ENCODE results near the gene SPTSSA.

Gene SPTSSA, protein sequence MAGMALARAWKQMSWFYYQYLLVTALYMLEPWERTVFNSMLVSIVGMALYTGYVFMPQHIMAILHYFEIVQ

DNA sequence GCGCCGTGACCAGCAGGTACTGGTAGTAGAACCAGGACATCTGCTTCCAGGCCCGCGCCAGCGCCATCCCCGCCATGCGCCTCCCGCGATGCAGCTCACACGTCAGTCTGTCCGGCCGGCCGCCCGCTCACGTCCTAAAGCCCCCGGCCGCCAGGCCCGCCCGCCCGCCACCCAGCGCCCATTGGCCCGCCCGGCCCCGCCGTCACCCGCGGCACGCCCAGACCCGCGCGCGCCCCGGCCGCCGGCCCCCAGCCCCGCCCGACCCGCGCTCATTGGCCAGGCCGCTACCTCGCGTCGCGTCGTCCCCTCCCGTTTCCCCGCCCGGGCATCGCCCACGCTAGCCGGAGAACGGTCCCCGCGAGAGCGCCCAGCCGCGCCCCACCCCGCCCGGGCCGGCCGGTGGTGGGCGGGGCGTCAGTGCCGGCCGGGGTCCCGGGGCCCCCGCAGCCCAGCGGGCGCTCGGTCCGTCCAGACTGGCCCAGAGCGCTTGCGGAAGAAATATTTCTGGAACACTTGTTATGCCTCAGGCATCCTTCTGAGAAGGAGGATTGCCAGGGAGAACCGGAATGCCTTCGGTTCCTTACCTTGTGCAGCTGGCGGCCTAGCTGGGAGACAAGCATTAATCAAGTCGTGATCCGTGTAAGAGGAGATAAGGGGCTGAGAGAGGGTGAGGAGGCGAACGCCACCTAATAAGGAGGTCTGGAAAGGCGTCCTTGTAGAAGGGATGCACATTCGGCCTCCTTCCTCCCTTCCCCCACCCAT lies at the start of gene SPTSSA:
SPTSSA (minus strand) TSS at position 109 of the 762 bp plus-strand sequence; CDS start at position 76, 33 bp downstream.
- ChIA-PET POLR2A (interaction anchor here (1.0 to 1.2 kb wide), 2 partner anchors 17 to 248 kb away, joined by 3 read pairs; no protein-coding TSS in a partner anchor), CTCF (interaction anchor here (0.7 kb wide), 2 partner anchors 205 to 1555 kb away, joined by 3 read pairs; no protein-coding TSS in a partner anchor)
- 0 out of 2 replicates have a peak, but pooled peaks have one; percentile 6 for TF ChIP-seq SP2 (tag by site-specific recombination; IDR thresholded peaks at IDR 0.05)
- TF ChIP-seq SP7 (tag by site-specific recombination; IDR thresholded peaks at IDR 0.05) = peak; percentile 65
- TF ChIP-seq ZBTB48 (tag by site-specific recombination; IDR thresholded peaks at IDR 0.05) = peak; percentile 74; the same call in 1 of the 2 replicates
- no peak for TF ChIP-seq SALL2 (tag by site-specific recombination; IDR thresholded peaks at IDR 0.05; ENCODE audit: borderline replicate concordance)
- peak; percentile 44 for TF ChIP-seq KLF8 (tag by site-specific recombination; IDR thresholded peaks at IDR 0.05)
- peak; percentile 72; the same call in 1 of the 2 replicates for TF ChIP-seq ZEB2 (tag by site-specific recombination; IDR thresholded peaks at IDR 0.05)
- TF ChIP-seq ZNF529 (tag by site-specific recombination; IDR thresholded peaks at IDR 0.05; ENCODE audit: insufficient replicate concordance) = no peak
- TF ChIP-seq ZBTB17 (tag by site-specific recombination; IDR thresholded peaks at IDR 0.05) = peak; percentile 49; the same call in 1 of the 2 replicates
- TF ChIP-seq ZBTB26 (tag by site-specific recombination; optimal IDR thresholded peaks at IDR 0.05) = peak; percentile 80
- no peak for TF ChIP-seq AEBP2 (tag by site-specific recombination; IDR thresholded peaks at IDR 0.05; ENCODE audit: borderline replicate concordance)
- TF ChIP-seq INSM2 (tag by site-specific recombination; IDR thresholded peaks at IDR 0.05) = peak; percentile 47; the same call in 1 of the 2 replicates
- TF ChIP-seq ZNF658 (tag by site-specific recombination; IDR thresholded peaks at IDR 0.05) = no peak
- TF ChIP-seq ZSCAN23 (tag by site-specific recombination; IDR thresholded peaks at IDR 0.05) = 0 out of 2 replicates have a peak, but pooled peaks have one; percentile 30
- peak; percentile 32; the same call in 1 of the 2 replicates for TF ChIP-seq SP3 (tag by site-specific recombination; IDR thresholded peaks at IDR 0.05)
- TF ChIP-seq KLF1 (tag by site-specific recombination; IDR thresholded peaks at IDR 0.05) = 0 out of 2 replicates have a peak, but pooled peaks have one; percentile 21
- peak; percentile 64; the same call in 1 of the 2 replicates for TF ChIP-seq ZXDB (tag by site-specific recombination; IDR thresholded peaks at IDR 0.05)
- TF ChIP-seq ZNF426 (tag by site-specific recombination; IDR thresholded peaks at IDR 0.05) = no peak
- peak; percentile 64; the same call in 1 of the 2 replicates for TF ChIP-seq ZNF639 (tag by site-specific recombination; IDR thresholded peaks at IDR 0.05)
- peak; percentile 28; the same call in 1 of the 2 replicates for TF ChIP-seq ZNF391 (tag by site-specific recombination; IDR thresholded peaks at IDR 0.05; ENCODE audit: borderline replicate concordance, low read depth)
- peak; percentile 42; the same call in 1 of the 2 replicates for TF ChIP-seq PBX3 (CRISPR knock-in tag; IDR thresholded peaks at IDR 0.05)
- TF ChIP-seq ZBTB20 (tag by site-specific recombination; IDR thresholded peaks at IDR 0.05) = peak; percentile 95
- TF ChIP-seq BCL11B (tag by site-specific recombination; IDR thresholded peaks at IDR 0.05; ENCODE audit: low read depth) = no peak
- TF ChIP-seq, protein P1, sequence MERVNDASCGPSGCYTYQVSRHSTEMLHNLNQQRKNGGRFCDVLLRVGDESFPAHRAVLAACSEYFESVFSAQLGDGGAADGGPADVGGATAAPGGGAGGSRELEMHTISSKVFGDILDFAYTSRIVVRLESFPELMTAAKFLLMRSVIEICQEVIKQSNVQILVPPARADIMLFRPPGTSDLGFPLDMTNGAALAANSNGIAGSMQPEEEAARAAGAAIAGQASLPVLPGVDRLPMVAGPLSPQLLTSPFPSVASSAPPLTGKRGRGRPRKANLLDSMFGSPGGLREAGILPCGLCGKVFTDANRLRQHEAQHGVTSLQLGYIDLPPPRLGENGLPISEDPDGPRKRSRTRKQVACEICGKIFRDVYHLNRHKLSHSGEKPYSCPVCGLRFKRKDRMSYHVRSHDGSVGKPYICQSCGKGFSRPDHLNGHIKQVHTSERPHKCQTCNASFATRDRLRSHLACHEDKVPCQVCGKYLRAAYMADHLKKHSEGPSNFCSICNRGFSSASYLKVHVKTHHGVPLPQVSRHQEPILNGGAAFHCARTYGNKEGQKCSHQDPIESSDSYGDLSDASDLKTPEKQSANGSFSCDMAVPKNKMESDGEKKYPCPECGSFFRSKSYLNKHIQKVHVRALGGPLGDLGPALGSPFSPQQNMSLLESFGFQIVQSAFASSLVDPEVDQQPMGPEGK (tag by site-specific recombination; IDR thresholded peaks at IDR 0.05) = peak; percentile 50; the same call in 1 of the 2 replicates
- peak; percentile 52 for TF ChIP-seq ZBTB8A (tag by site-specific recombination; IDR thresholded peaks at IDR 0.05)
- peak; percentile 61; the same call in 1 of the 2 replicates for TF ChIP-seq KLF16 (tag by site-specific recombination; IDR thresholded peaks at IDR 0.05)
- peak; percentile 51; the same call in 1 of the 2 replicates for TF ChIP-seq GLIS1 (tag by site-specific recombination; IDR thresholded peaks at IDR 0.05)
- TF ChIP-seq ZNF335 (tag by site-specific recombination; conservative IDR thresholded peaks at IDR 0.05) = peak; percentile 68; the same call in 1 of the 2 replicates

More for the DNA sequence above, at the start of gene SPTSSA:
- Histone ChIP-seq H3K9me3 (ENCODE audit: control insufficient read depth, insufficient read depth, low read depth, low read length) (no peaks in the 10 kb centered on the region), H3K36me3 (ENCODE audit: control insufficient read depth in 2 of 2, insufficient read depth in 1 of 2, low read length in 2 of 2) (no peaks in the 10 kb centered on the region; a peak in 1 of 3 replicates), H3K4me1 (ENCODE audit: control insufficient read depth, insufficient read depth, low read length) (peaks cover 9% of the 10 kb centered on the region), H3K27ac (ENCODE audit: extremely low read depth, low read depth, low read length) (peak within 1 kb of the TSS; percentile 87), H3K4me3 (ENCODE audit: low read depth, low read length) (peak within 1 kb of the TSS; percentile 80)

All from HEK293 (cell line).